AG10803 (cell line): ENCODE results near the gene PKNOX2.

Experiments used
- DNase-seq: peaks from one replicate; pipeline ENCODE4 v3.0.0; 2010; ENCODE audit warnings: low read depth
- H3K4me3 ChIP-seq: 2 replicates; pipeline ENCODE4 v1.5.1; 2011; ENCODE audit warnings: mild to moderate bottlenecking, low read length, control low read depth
- CTCF ChIP-seq: conservative IDR thresholded peaks from 2 replicates; pipeline ENCODE4 v1.5.1; 2011; ENCODE audit warnings: mild to moderate bottlenecking, low read length, control low read depth, inconsistent platforms

PKNOX2 gene

GRCh38 chr11:125365196-125365931 is 200.8 kb downstream of the PKNOX2 start:
- TF ChIP-seq CTCF, result no peak
- DNase-seq, result no peak
- H3K4me3 ChIP-seq, result no peak overlapping the region

- TF ChIP-seq CTCF, result no peak
- no peak overlapping the region for H3K4me3 ChIP-seq
- DNase-seq, result no peak
Measured at GRCh38 chr11:125367710-125368109, 203.2 kb downstream of the PKNOX2 start.

GRCh38 chr11:125368757-125369156 is 204.2 kb downstream of the PKNOX2 start:
- TF ChIP-seq CTCF, result no peak
- no peak overlapping the region for H3K4me3 ChIP-seq
- no peak for DNase-seq

GRCh38 chr11:125369808-125370207 is 205.3 kb downstream of the PKNOX2 start:
- H3K4me3 ChIP-seq, result no peak overlapping the region
- no peak for TF ChIP-seq CTCF
- no peak for DNase-seq

GRCh38 chr11:125370561-125371389 is 206.2 kb downstream of the PKNOX2 start:
- no peak overlapping the region for H3K4me3 ChIP-seq
- DNase-seq, result no peak
- no peak for TF ChIP-seq CTCF

GRCh38 chr11:125371431-125371935 is 206.9 kb downstream of the PKNOX2 start:
- no peak overlapping the region for H3K4me3 ChIP-seq
- no peak for DNase-seq
- TF ChIP-seq CTCF, result no peak

- DNase-seq, result no peak
- no peak overlapping the region for H3K4me3 ChIP-seq
- no peak for TF ChIP-seq CTCF
Measured at GRCh38 chr11:125372088-125372487, 207.5 kb downstream of the PKNOX2 start.
